HG02623 (cell line): Measurements from ENCODE around the gene TEDDM1.
"Not testable (repeated sequence)": the region's sequence is repeated elsewhere in the genome, so short reads cannot be mapped to it uniquely, and the experiment has no call there.

Experiments used
- ATAC-seq: cut with Tn5 transposase; IDR thresholded peaks from one replicate; pipeline ENCODE4 v1.9.1; 2021; ENCODE audit warnings: moderate library complexity; ENCODE audit not compliant: unreplicated experiment

Gene TEDDM1

DNA sequence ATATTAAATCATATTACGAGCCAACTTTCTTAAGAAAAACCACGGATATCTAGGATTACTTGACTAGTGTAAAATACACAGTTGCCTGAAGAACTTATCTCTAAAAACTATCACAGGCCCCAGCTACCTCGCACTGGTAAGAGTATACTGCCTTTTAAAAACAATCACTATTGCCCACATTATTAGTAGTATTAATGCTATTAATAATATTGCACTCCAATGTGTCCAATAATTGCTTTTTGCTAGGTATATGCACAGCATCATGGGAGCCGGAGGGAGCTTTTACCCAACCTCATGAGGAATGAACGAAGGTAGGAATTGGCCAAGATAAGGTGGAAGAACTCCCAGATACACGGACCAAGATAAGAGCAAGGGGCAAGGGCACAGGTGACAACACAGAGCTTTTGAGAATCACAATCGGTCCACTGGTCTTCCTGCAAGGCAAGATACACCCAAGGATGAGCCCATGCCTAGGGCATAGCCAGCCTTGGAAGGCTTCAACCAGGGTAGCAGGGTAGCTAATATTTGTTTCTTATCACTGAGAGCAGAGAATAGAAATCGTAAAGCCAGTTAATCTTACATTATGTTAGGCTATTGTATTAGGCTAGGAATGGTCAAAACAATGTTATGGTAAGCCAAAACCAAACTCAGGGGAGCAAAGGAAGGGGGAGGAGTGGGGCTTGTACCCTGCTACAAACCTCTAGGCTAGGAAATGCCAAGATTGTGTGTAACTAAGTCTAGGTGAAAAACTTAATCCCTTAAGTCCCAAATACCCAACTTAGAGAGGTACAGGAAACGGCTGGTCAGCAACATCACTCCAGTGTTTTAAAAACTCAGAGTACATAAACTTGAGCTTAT is 18.3 kb downstream of the TEDDM1 start:
- ATAC-seq, result no peak

- ATAC-seq, result no peak
These were observed 20.3 kb downstream of the TEDDM1 start for GRCh38 chr1:182380199-182380598.

DNA sequence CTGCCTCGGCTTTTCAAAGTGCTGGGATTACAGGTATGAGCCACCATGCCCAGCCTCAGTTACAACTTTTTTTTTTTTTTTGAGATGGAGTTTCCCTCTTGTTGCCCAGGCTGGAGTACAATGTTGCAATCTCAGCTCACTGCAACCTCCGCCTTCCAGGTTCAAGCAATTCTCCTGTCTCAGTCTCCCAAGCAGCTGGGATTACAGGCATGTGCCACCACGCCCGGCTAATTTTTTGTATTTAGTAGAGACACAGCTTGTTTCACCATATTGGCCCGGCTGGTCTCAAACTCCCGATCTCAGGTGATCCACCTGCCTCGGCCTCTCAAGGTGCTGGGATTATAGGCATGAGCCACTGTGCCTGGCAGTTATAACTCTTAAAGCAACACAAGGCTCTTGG is 20.7 kb downstream of the TEDDM1 start:
- ATAC-seq, result not testable (repeated sequence)

GRCh38 chr1:182376936-182377574 is 23.4 kb downstream of the TEDDM1 start:
- ATAC-seq, result no peak

GRCh38 chr1:182374101-182374834 is 26.2 kb downstream of the TEDDM1 start:
- ATAC-seq, result no peak

DNA sequence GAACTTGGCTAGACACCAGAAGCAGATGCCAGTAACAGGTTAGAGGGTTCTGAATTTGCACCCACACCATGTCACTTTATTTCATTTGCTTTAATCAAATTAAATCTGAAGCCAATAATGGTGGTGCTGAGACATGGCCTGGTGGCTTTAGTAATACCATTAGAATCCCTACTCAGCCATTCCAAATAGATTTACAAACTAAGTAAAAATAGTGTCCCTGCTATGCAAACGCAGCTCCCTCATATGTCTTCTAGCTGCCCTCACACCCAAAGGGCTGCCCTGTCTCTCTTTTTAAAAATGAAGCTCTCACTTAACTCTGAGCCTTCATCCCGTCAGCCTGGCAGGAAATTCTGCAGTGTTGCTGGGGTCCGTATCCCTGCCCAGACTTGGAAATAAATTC is 29.9 kb downstream of the TEDDM1 start:
- ATAC-seq, result no peak

- ATAC-seq, result no peak
These were observed 31.6 kb downstream of the TEDDM1 start for GRCh38 chr1:182368903-182369302.

GRCh38 chr1:182368358-182368757 is 32.1 kb downstream of the TEDDM1 start:
- ATAC-seq, result no peak

- ATAC-seq, result no peak
These were observed 32.5 kb downstream of the TEDDM1 start for GRCh38 chr1:182367926-182368325.

DNA sequence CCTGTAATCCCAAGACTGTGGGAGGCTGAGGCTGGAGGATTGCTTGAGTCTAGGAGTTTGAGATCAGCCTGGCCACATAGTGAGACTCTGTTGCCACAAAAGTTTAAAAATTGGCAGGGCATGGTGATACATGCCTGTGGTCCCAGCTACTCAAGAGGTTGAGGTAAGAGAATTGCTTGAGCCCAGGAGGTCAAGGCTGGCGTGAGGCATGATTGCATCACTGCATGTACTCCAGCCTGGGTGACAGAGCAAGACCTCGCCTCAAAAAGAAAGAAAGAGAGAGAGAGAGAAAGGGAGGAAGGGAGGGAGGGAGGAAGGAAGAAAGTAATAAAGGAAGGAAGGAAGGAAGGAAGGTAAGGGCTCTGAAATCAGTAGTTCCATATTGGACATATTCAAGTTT is 33.9 kb downstream of the TEDDM1 start:
- ATAC-seq, result no peak

DNA sequence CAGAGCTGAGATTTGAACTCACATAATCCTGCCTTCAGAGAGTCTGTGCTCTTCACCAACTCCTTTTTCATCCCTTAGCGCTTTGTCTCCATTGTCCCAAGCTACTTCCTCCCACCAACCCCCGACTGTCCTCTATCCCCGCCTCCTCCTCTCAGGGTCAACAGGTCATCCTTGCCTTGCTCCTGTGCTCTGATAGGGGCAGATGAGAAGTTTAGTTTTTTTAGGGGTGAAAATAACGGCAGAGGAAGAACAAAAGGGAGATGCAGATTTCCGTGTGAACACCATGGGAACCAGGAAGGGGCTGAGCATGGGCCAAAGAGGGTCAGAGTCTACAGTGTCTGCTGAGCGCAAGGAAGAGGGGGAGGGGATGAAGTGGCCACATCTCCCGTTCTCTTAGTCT is 40.8 kb downstream of the TEDDM1 start:
- ATAC-seq, result no peak

DNA sequence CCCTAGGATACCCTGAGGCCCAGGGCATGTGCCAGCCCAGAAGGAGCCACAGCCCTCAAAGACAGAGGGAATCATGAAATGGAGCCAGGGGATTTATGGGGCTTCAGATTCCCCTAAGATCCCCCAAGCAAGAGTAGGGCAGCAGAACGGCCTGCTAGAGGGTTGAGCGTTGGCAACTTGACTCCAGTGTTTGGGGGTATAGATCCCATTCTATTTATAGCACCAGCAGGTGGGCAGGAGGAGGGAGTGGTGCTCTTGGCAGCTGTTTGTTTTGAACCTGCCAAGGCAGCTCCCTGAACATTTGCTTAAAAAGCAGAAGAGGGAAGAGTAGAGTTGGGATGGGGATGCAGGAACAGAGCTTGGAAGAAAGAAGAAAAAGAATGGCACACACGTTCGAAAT is 42.6 kb downstream of the TEDDM1 start:
- ATAC-seq, result no peak

GRCh38 chr1:182357171-182357570 is 43.3 kb downstream of the TEDDM1 start:
- ATAC-seq, result no peak

DNA sequence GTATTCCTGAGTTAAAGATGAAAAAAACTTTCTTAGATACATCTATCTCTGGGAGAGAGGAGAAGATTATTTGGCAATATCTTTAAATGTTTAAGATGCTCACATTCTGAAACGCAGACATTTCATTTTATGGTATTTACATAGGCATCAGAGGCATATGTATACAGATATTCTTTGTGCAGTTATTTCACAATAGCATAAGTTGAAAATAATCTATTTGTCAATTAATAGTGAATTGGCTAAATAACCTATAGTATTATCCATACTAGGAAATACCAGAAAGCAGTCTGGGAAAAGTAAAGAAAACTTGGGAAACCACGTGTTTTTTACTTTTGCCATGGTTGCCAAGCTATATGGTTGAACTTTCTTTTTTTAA is 44.8 kb downstream of the TEDDM1 start:
- ATAC-seq, result no peak

- ATAC-seq, result no peak
These were observed 48.6 kb downstream of the TEDDM1 start for GRCh38 chr1:182351790-182352364.

DNA sequence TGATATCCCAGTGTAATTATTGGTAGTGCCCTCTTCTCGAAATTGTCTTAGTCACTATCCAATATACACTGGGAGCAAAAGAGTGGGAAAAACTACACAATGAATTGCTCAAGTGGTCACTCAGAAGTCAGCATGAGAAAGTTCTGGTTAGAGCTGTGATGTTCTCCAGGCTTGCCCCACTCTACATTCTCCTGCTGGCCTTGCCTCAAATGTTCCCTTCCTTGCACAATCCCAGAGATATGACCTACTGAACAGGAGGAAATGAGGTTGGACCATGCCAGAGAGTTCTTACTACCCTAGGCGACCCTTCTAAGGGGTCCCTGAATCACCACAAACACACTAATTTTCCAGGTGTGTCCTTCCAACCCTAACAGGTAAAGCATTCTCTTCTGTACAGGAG is 49.6 kb downstream of the TEDDM1 start:
- ATAC-seq, result no peak

GRCh38 chr1:182348961-182349747 is 51.3 kb downstream of the TEDDM1 start:
- ATAC-seq, result no peak
